HepG2 (cell line): ENCODE measurements around the gene STX5. TPM values are rescaled to one million over a fixed set of nuclear protein-coding genes. Genes with fewer than 3 reads are reported as not detected.
A peak's percentile ranks its signal among the peaks of the same experiment; 100 is the strongest.

Experiments used
- AGO2 ChIP-seq: fragments of 200-400 bp; formaldehyde crosslinking; optimal IDR thresholded peaks from 2 replicates; pipeline ENCODE3; 2017; ENCODE audit warnings: mild to moderate bottlenecking, low read depth, low read length, moderate library complexity
- AHR ChIP-seq: IDR thresholded peaks from 2 replicates; pipeline ENCODE4 v1.6.1; 2018; ENCODE audit warnings: missing genetic modification reagents, missing compliant biosample characterization
- ARNT2 ChIP-seq: sonication (generic); formaldehyde crosslinking; IDR thresholded peaks from 2 replicates; pipeline ENCODE4 v1.8.0; 2022; ENCODE audit warnings: mild to moderate bottlenecking, low read depth, missing genetic modification reagents, moderate library complexity
- EP300 ChIP-seq, 3 experiments: sonication (generic) in 1 of 3; formaldehyde crosslinking in 1 of 3; IDR thresholded peaks; 2 replicates each; pipeline versions ENCODE4 v1.5.1 to v1.6.1; 2011 to 2020; ENCODE audit warnings: low read depth in 2 of 3, low read length in 2 of 3, borderline replicate concordance in 1 of 3, improper control_type of control experiment in 1 of 3, mild to moderate bottlenecking in 1 of 3, missing genetic modification reagents in 1 of 3, moderate library complexity in 1 of 3
- GATAD2A ChIP-seq: IDR thresholded peaks from 2 replicates; pipeline ENCODE4 v1.6.1; 2016
- HDAC6 ChIP-seq: fragments of 200-600 bp; sonication (generic); IDR thresholded peaks from 2 replicates; pipeline ENCODE4 v1.7.0; 2017; ENCODE audit warnings: mild to moderate bottlenecking, antibody characterized with exemption, low read length, low read depth
- KLF12 ChIP-seq: sonication (generic); formaldehyde crosslinking; IDR thresholded peaks from 2 replicates; pipeline ENCODE4 v1.4.0; 2020; ENCODE audit warnings: missing genetic modification reagents, borderline replicate concordance
- KLF16 ChIP-seq, 2 experiments: sonication (generic) in 1 of 2; formaldehyde crosslinking in 1 of 2; IDR thresholded peaks; 2 replicates each; pipeline versions ENCODE4 v1.6.1 to v1.8.0; 2016 to 2023; ENCODE audit warnings: missing genetic modification reagents in 2 of 2, missing compliant biosample characterization in 1 of 2
- MED1 ChIP-seq: sonication (generic); formaldehyde crosslinking; IDR thresholded peaks from 2 replicates; pipeline ENCODE4 v1.4.0; 2020; ENCODE audit warnings: missing genetic modification reagents
- POLR2A ChIP-seq, 2 experiments: IDR thresholded peaks; 2 replicates each; pipeline ENCODE4 v1.6.1; 2011; ENCODE audit warnings: low read depth in 2 of 2, low read length in 2 of 2, mild to moderate bottlenecking in 1 of 2, moderate library complexity in 1 of 2; ENCODE audit not compliant: insufficient read depth in 1 of 2
- TAF1 ChIP-seq: sonication (generic); formaldehyde crosslinking; IDR thresholded peaks from 2 replicates; pipeline ENCODE4 v1.4.0; 2020; ENCODE audit warnings: missing genetic modification reagents
- TBP ChIP-seq: sonication (generic); formaldehyde crosslinking; IDR thresholded peaks from 2 replicates; pipeline ENCODE4 v1.5.0; 2020; ENCODE audit warnings: missing genetic modification reagents
- ZBTB44 ChIP-seq: sonication (generic); formaldehyde crosslinking; IDR thresholded peaks from 2 replicates; pipeline ENCODE4 v1.4.0; 2020; ENCODE audit warnings: missing genetic modification reagents
- ZNF232 ChIP-seq: sonication (generic); formaldehyde crosslinking; IDR thresholded peaks from 2 replicates; pipeline ENCODE4 v1.4.0; 2020; ENCODE audit warnings: missing genetic modification reagents, borderline replicate concordance
- ZNF362 ChIP-seq: sonication (generic); formaldehyde crosslinking; IDR thresholded peaks from 2 replicates; pipeline ENCODE4 v1.4.0; 2020; ENCODE audit warnings: missing genetic modification reagents, mild to moderate bottlenecking, borderline replicate concordance
- ZNF563 ChIP-seq: sonication (generic); formaldehyde crosslinking; IDR thresholded peaks from 2 replicates; pipeline ENCODE4 v1.8.0; 2022; ENCODE audit warnings: mild to moderate bottlenecking, moderate library complexity, missing genetic modification reagents
- ZNF572 ChIP-seq: sonication (generic); formaldehyde crosslinking; IDR thresholded peaks from 2 replicates; pipeline ENCODE4 v1.5.1; 2020; ENCODE audit warnings: mild to moderate bottlenecking, missing genetic modification reagents
- ZNF709 ChIP-seq: sonication (generic); formaldehyde crosslinking; IDR thresholded peaks from 2 replicates; pipeline ENCODE4 v1.5.0; 2020; ENCODE audit warnings: mild to moderate bottlenecking, missing genetic modification reagents
- ZNF777 ChIP-seq: sonication (generic); formaldehyde crosslinking; IDR thresholded peaks from 2 replicates; pipeline ENCODE4 v1.4.0; 2020; ENCODE audit warnings: missing genetic modification reagents
- ZNF781 ChIP-seq: sonication (generic); formaldehyde crosslinking; IDR thresholded peaks from 2 replicates; pipeline ENCODE4 v1.5.1; 2020; ENCODE audit warnings: borderline replicate concordance, mild to moderate bottlenecking, missing genetic modification reagents; ENCODE audit errors: not compliant biosample characterization
- ZSCAN21 ChIP-seq: sonication (generic); formaldehyde crosslinking; IDR thresholded peaks from 2 replicates; pipeline ENCODE4 v1.8.0; 2022; ENCODE audit warnings: mild to moderate bottlenecking, missing genetic modification reagents, moderate library complexity, borderline replicate concordance
- polyA plus RNA-seq, 8 experiments: library from polyadenylated mRNA; depleted of rRNA in 3 of 8; stranded (reverse) in 7 of 8; unstranded in 1 of 8; fragments of >200 nt; fragmentation: Illumina TruSeq in 4 of 8; extraction: Trizol in 4 of 8; gene quantifications; 2 replicates each; pipeline versions ENCODE4 v1.2.1 to v1.2.3, GENCODE V29; 2011 to 2016; ENCODE audit warnings: low read depth in 4 of 8, missing spikeins in 1 of 8, mixed read lengths in 1 of 8; ENCODE audit not compliant: insufficient read depth in 1 of 8
- total RNA-seq, 5 experiments: library from RNA; depleted of rRNA; stranded (reverse); fragments of >200 nt; fragmentation: Illumina TruSeq; extraction: Trizol; gene quantifications; 2 replicates each; pipeline ENCODE4 v1.2.3, GENCODE V29; 2016; ENCODE audit warnings: low read depth in 1 of 5
- TF ChIP-seq, protein P1 (sequence below): sonication (generic); formaldehyde crosslinking; IDR thresholded peaks from 2 replicates; pipeline ENCODE4 v1.4.0; 2020; ENCODE audit warnings: missing genetic modification reagents
- TF ChIP-seq, protein P2 (sequence below): sonication (generic); formaldehyde crosslinking; IDR thresholded peaks from 2 replicates; pipeline ENCODE4 v1.8.0; 2023; ENCODE audit warnings: mild to moderate bottlenecking, missing genetic modification reagents

STX5 gene
- total and polyA plus RNA-seq, 2 of the 13 experiments (the other 11 are each of a cell fraction or from before 2014, with no cell fraction given), result 26.9 to 30.0 TPM

DNA sequence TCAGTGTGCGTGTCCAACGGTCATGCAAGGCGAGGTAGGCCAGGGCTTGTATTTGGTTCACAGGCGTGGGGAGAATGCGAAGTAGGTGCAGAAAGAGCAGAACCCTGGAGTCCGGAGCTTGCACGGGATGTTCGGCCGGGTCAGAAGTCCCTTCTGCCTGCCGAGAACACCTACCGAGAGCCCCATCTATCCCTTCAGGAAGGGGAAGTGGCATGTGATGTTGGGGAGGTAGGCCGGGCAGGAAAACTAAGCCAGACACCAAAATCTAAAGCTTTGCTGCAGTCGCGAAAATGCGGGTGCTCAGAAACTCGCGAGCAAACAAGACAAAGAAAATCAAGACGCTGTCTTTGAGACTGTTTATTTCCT is 61.1 kb downstream of the STX5 start (continued):
- TF ChIP-seq ZNF362 (CRISPR knock-in tag) (no peak), ZNF777 (CRISPR knock-in tag) (peak; percentile 43; the same call in 1 of the 2 replicates), AHR (CRISPR knock-in tag) (no peak), KLF16 (CRISPR knock-in tag; IDR thresholded peaks at IDR 0.05) (0 out of 4 replicates have a peak, but pooled peaks of 1 of the 2 experiments have one; percentile 2), TBP (no peak), AGO2 (peak; percentile 4), ZNF572 (CRISPR knock-in tag) (peak; percentile 71; the same call in 1 of the 2 replicates), ZNF232 (CRISPR knock-in tag) (peak; percentile 13; the same call in 1 of the 2 replicates), POLR2A (IDR thresholded peaks at IDR 0.05; ENCODE audit: insufficient read depth in 1 of 2, low read depth in 2 of 2, low read length in 2 of 2) (0 out of 4 replicates have a peak, but pooled peaks of 1 of the 2 experiments have one; percentile 13), TAF1 (CRISPR knock-in tag) (0 out of 2 replicates have a peak, but pooled peaks have one; percentile 18), HDAC6 (no peak), KLF12 (CRISPR knock-in tag) (peak; percentile 2; the same call in 1 of the 2 replicates), ZBTB44 (CRISPR knock-in tag) (no peak), MED1 (CRISPR knock-in tag) (peak; percentile 9; the same call in 1 of the 2 replicates), EP300 (IDR thresholded peaks at IDR 0.05; ENCODE audit: low read depth in 2 of 2, low read length in 2 of 2) (no peak), EP300 (CRISPR knock-in tag; IDR thresholded peaks at IDR 0.05; ENCODE audit: borderline replicate concordance) (0 out of 2 replicates have a peak, but pooled peaks have one; percentile 46), ARNT2 (0 out of 2 replicates have a peak, but pooled peaks have one; percentile 23), ZSCAN21 (CRISPR knock-in tag) (peak; percentile 44; the same call in 1 of the 2 replicates), GATAD2A (0 out of 2 replicates have a peak, but pooled peaks have one; percentile 3), ZNF709 (CRISPR knock-in tag) (0 out of 2 replicates have a peak, but pooled peaks have one; percentile 30), ZNF781 (CRISPR knock-in tag) (peak; percentile 34), ZNF563 (CRISPR knock-in tag) (0 out of 2 replicates have a peak, but pooled peaks have one; percentile 39)
- TF ChIP-seq, protein P1, sequence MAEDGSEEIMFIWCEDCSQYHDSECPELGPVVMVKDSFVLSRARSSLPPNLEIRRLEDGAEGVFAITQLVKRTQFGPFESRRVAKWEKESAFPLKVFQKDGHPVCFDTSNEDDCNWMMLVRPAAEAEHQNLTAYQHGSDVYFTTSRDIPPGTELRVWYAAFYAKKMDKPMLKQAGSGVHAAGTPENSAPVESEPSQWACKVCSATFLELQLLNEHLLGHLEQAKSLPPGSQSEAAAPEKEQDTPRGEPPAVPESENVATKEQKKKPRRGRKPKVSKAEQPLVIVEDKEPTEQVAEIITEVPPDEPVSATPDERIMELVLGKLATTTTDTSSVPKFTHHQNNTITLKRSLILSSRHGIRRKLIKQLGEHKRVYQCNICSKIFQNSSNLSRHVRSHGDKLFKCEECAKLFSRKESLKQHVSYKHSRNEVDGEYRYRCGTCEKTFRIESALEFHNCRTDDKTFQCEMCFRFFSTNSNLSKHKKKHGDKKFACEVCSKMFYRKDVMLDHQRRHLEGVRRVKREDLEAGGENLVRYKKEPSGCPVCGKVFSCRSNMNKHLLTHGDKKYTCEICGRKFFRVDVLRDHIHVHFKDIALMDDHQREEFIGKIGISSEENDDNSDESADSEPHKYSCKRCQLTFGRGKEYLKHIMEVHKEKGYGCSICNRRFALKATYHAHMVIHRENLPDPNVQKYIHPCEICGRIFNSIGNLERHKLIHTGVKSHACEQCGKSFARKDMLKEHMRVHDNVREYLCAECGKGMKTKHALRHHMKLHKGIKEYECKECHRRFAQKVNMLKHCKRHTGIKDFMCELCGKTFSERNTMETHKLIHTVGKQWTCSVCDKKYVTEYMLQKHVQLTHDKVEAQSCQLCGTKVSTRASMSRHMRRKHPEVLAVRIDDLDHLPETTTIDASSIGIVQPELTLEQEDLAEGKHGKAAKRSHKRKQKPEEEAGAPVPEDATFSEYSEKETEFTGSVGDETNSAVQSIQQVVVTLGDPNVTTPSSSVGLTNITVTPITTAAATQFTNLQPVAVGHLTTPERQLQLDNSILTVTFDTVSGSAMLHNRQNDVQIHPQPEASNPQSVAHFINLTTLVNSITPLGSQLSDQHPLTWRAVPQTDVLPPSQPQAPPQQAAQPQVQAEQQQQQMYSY (CRISPR knock-in tag), result peak; percentile 83
- TF ChIP-seq, protein P2, sequence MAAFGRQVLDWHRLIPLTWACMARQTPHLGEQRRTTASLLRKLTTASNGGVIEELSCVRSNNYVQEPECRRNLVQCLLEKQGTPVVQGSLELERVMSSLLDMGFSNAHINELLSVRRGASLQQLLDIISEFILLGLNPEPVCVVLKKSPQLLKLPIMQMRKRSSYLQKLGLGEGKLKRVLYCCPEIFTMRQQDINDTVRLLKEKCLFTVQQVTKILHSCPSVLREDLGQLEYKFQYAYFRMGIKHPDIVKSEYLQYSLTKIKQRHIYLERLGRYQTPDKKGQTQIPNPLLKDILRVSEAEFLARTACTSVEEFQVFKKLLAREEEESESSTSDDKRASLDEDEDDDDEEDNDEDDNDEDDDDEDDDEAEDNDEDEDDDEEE, result 0 out of 2 replicates have a peak, but pooled peaks have one; percentile 67
